ENCODE results near the gene VOPP1.

VOPP1 gene

DNA sequence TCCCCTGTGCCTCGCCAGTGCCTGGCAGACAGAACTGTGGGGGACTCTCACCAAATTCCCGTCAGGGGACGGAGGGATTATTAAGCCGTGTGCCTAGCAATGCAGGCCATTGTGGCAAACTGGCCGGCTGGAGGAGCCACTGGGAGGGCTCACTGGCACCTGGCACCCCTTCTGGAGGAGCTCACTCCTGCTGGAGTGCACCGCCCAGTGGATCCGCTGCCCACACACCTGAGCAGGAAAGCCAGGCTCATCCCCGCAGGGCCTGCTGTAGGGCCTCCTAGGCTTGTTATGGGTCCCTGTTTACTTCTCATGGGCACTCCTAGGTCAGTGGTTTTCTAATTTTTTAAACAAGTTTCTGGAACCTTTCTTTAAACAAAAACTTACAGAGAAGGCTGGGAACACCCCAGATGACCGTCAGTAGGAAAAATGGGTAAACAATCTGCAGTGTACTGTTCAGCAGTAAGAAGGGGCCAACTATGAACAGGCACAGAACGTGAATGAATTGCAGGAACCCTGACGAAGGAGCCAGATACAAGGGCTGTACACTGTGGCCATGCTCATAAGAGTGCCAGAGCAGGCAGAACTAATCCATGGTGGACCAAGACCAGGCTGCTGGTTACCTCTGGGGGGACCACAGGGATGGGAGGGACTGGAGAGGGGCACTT lies 142.3 kb downstream of the VOPP1 start:
- ATAC-seq: no peak

DNA sequence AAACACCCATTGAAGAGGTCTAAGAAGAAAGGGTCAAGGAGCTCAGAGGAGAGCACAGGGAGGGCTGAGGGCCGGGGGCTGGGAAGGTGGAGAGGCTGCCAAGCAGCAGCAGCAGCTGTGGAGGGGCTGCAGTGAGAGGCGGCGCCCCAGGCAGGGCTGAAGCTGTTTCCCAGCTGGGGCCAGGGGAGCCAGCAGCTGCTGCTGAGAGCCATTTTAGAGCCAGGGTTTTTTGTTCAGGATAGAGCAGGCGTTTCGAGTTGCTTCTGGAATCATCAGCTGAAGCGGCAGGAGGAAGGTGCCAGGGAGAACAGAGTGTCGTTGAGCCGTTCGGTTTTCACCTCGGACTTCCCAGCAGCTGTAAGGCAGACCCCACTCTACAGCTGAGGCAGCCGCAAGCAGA lies 144.5 kb downstream of the VOPP1 start:
- ATAC-seq: no peak

DNA sequence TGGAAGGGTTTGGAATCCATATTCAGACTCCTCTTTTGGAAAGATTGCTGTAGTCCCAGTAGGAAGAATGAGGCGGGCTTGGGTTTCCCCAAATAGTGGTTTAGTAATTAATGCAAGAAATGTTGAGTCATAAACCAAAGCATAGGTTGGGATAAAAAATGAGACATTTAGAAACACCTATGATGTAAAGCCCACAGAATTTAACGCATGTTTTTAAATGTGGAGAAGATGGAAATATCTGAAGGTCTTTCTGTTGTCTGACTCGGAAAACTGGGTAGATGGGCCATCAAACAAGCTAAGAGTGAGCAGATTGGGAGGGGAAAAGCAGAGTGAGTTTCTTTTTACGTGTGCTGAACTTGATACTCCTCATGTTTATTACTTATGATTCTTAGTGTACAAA lies 145.0 kb downstream of the VOPP1 start:
- ATAC-seq: no peak

DNA sequence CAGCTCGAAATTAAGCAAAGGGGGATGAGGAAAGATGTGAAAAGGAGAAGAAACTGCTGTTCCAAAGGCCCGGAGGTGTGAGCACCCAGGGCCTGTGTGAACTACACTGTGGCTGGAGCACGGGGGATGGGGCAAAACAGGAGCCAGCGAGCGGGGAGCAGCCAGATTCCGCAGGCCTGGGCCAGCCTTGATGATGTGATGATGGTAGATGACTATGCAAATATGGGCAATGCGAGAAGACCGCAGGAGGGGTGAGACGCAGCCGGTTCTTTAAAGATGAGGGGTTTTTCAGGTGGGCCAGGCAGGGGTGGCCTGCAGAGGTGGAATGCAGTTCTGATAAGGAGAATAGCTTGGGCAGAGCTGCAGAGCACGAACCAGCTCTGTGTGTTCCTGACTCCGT lies 145.6 kb downstream of the VOPP1 start:
- no peak for ATAC-seq

DNA sequence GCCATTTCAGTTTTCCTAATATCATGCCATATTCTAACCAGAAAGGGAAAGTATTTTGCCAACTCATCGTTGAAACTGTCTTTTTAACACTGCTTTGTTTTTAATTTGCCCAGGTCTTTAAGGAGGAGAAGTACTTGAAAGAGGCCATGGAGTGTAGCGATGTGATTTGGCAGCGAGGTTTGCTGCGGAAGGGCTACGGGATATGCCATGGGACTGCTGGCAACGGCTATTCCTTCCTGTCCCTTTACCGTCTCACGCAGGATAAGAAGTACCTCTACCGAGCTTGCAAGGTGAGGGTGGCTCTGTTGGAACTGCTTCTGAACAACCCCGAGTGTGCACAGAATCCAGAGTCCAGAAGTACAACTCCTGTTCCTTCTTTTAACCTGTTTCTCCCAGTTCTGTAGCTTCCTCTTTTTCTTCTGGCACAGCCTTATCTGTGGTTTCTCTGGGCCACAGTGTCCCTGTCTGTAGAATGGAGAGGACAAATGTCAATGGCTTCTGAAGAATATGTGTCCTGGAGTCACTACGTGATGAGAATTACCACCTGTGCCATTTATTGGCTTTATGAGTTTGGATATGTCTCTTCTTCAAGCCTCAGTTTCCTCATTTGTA lies 147.1 kb downstream of the VOPP1 start:
- ATAC-seq: no peak

DNA sequence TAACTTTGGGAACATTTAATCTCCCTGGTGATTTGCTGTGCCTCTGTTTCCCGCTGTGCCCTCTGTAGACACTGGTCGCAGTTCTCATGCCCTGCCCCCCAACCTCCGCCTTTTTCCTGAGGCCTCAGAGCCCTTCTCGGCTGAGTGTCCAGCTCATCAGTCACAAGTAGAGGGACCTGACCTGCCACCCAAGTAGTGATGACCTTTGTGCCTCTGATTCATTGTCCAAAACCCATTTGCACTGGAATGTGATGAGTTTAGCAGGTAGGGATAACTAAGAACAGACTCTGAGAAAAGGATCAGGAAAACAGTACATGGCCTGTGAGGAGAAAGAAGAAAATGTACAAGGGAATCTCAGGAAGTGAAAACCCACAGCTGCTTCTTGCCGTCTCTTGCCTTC lies 148.4 kb downstream of the VOPP1 start:
- ATAC-seq: no peak

DNA sequence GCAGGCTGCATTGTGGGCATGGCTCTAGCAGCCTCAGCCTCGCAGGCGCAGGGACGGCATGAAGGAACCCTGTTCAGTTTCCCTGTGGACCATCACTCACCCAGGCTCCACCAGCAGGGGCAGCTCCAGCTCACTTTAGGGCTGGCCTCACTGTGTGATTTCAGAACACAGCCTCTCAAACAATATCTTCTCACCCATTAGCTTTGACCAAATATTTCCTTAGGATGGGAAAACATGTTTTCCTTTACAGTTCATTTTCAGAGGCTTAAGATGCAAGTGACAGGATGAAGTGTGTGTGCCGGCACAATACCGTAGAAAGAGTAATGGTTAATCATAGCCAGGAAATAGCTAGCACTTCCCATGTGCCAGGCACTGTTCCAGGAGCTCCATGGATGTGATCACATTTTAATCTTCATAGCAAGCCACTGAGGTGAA lies 149.0 kb downstream of the VOPP1 start:
- ATAC-seq: no peak
